NCI-H748 treated with DMSO at 0.1 percent for 48 hours (cell line): Measurements from ENCODE around the gene EIF3K.

Experiments
- DNase-seq: peaks from one replicate; lab custom pipeline; 2025; lab: John Stamatoyannopoulos, UW

Gene EIF3K

GRCh38 chr19:38665950-38666662 lies 47.1 kb downstream of the EIF3K start:
- DNase-seq, result no peak

- DNase-seq, result no peak
Measured at GRCh38 chr19:38666663-38667511, 47.9 kb downstream of the EIF3K start.

DNA sequence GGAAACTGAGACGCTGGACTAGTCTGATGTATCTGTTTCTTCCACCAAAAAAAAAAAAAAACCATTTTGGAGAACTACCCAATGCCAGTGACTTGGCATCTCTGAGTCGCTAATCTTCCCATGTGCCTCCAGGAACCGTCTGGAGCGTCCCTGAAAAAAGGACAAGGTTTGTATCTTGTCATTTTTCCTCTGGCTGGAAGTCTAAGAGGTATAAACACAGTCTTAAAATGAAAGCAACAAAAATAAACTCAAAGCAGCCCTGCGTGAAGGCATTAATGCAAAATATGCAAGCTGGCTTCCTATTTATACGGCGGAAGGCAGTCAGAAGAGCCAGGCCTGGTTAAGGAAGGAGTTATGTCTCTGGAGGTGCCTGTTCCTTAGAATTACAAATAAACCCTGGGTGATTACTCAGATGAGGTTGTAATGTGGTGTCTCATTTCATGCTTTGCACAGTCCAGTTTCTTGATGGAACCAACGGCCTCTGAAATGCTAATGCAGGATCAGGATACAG lies 48.7 kb downstream of the EIF3K start:
- DNase-seq, result no peak

- no peak for DNase-seq
Measured at GRCh38 chr19:38669552-38669951, 50.6 kb downstream of the EIF3K start.

- no peak for DNase-seq
Measured at GRCh38 chr19:38670921-38671398, 52.0 kb downstream of the EIF3K start.

GRCh38 chr19:38671654-38672053 lies 52.7 kb downstream of the EIF3K start:
- DNase-seq, result no peak

GRCh38 chr19:38673030-38673429 lies 54.0 kb downstream of the EIF3K start:
- no peak for DNase-seq

- no peak for DNase-seq
Measured at GRCh38 chr19:38674388-38675171, 55.6 kb downstream of the EIF3K start.

GRCh38 chr19:38675611-38676010 lies 56.6 kb downstream of the EIF3K start:
- no peak for DNase-seq

DNA sequence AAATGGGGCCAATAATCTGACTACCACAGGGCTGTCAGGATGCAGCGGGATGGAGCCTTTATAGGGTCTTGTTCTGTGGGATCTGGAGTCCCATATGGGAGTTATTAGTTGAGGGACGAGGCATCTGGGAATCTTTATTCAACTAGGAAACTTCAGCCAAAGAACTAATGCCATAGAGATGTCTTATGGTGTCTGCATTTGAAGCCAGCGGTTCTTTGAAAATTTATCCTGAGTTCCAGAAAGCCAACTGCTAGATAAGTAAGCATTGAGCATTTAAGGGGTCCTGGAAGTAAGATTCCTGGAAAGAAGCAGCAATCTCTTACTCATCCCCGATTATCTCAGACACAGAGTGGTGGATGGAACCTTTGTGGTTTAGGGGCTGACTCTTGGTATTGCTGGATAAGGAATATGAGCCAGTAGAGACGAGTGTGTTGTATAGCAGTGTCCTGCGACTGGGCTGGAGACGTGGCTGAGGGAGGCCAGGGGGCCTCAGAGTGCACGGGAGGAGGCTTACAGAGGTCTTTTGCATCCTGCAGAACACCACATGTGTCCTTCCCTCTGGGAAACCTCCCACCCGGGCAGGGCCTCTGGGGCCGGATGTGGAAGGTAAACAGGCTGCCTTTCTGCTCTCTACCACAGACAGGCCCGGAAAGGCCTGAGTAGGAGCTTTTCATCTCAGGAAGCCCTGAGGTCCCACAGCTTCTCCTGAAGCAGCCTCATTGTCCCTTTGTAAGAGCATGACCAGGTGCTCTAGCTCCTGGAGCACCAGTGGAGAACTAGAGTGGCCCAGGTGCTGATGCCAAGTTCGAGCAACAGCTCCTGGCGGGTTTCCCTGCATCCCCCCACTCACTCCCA lies 57.3 kb downstream of the EIF3K start:
- no peak for DNase-seq

GRCh38 chr19:38676878-38677646 lies 58.1 kb downstream of the EIF3K start:
- DNase-seq, result no peak

DNA sequence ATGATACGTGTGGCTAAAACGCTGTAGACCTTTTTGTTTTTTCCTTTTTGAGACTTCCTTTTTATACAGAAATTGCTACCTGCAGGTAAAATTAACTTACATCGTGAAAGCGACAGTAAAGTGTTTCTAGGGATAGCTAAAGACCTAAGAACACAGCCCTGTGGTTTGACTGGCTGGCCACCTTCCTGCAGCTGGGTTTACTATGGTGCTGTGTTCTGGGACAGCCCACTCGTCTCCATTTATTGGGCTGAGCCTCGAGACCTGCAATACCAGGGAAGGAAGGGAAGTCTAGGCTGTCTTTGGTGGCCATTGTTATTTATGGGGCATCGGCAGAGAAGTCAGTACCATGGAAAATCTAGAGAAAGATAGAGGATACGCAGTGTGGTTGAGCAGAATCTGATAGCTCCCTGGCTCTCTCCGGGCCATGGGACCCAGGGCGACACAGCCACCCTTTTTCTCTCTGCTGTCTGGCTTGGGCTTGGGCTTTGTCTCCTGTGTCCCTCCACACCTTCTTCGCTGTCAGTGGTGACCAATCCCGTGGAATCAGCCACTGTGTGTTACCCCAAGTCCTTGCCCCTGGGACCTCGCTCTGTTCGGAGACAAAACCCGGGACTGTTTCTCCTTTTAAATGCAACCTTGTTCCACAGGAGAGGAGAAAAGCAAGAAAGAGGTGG lies 59.4 kb downstream of the EIF3K start:
- DNase-seq, result no peak

DNA sequence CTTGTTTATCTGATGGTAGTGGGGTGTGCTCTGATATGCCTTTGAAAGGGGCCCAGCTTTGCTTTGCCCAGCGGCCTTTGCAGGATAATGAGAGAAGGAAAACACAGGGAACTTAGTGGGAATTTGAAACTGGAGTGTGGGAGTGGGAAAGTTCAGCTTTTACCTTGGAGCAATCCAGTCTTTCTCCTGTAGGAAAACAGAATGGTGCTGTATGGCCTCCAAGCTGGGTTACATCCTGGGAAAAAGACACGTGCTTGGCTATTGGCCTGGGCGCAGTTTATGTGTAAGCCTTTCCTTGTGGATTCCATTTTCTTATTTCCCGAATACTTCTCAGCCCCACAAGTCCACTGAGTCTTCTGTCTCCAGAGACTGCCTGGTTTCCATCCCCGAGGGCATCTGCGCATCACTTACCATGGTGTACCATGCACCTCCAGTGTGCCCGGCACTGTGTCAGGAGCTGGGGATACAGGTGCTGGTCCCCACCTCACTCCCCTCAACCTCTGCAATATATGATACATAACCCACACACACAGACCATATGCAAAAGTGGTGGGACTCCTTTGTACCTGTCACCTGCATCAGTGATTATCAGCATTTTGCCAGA lies 60.0 kb downstream of the EIF3K start:
- DNase-seq, result no peak

GRCh38 chr19:38679839-38680238 lies 60.9 kb downstream of the EIF3K start:
- DNase-seq, result no peak

GRCh38 chr19:38682195-38682867 lies 63.3 kb downstream of the EIF3K start:
- no peak for DNase-seq

DNA sequence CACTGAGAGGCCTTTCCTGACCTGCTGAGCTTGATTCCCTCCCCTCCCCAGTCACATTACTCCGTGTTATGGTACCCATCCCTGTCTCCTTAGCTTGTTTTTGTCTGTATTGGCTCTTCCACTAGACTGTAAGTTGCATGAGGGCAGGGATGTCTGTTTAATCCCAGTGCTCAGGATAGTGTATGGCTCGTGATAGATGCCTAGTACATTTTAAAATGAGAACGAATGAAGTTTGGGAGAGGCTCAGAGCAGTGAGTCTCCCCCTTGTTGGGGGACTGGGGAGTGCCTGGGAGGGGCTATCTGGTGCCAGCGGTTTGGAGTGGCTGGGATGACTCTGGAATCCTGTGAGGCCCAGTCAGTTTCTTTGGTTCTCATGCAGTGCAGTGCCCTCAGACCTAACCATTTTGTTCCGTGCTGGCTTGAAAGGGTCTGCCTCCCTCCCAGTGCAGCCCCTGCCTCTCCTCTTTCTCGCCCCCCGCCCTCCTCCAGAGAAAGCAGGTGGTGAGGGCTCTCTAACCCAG lies 63.9 kb downstream of the EIF3K start:
- no peak for DNase-seq

GRCh38 chr19:38683393-38684077 lies 64.5 kb downstream of the EIF3K start:
- DNase-seq, result no peak
